Stimulated activated CD4-positive, alpha-beta T cell treated with anti-CD3 and anti-CD28 coated beads, Interleukin-1b, Interleukin-23, amount 100 ng/mL, for 48 hours (primary cell): ENCODE data around the gene CRELD2.

ENCODE experiments used
- DNase-seq: peaks from one replicate; pipeline ENCODE4 v3.0.0-alpha.2; 2020

CRELD2 gene

DNA sequence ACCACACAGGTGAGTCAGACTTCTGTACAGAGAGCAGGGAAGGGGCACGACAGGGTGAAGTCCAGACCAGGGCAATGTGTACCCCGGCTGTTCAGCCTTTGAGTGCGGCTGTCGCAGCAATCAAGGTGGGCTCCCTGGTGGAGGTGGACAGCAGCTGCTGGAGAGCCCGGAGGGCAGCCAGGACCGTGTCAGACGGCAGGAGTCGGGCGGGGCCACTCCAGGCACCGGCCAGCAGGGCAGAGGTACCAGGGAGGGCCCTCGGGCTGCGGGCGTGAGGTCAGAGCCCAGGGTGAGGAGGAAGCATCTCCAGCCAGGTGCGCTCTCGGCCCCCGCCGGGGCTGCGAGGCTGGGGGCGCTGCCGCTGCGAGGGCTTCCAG lies 41.3 kb downstream of the CRELD2 start:
- no peak for DNase-seq

DNA sequence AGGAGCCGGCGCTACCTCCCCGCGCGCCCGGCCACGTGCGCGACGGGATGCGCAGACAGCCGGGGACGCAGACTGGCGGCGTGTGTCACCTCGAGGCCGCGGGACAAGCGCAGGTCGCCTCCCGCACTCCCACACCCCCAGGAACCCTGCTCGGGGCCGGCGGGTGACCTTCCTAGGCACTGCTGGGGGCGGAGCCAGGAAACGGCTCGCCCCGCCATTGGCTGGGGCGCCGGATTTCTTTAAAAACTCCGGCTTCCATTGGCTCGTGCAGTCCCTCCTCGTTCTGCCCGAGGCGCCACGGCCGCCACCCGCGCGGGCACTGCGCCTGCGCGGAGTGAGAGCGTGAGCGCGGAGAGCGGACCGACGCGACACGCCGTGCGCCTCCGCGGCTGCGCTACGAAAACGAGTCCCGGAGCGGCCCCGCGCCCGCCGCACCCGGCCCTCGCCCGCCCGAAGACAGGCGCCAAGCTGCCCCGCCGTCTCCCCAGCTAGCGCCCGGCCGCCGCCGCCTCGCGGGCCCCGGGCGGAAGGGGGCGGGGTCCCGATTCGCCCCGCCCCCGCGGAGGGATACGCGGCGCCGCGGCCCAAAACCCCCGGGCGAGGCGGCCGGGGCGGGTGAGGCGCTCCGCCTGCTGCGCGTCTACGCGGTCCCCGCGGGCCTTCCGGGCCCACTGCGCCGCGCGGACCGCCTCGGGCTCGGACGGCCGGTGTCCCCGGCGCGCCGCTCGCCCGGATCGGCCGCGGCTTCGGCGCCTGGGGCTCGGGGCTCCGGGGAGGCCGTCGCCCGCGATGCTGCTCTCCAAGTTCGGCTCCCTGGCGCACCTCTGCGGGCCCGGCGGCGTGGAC lies 41.9 kb downstream of the CRELD2 start, which contains the start of gene PIM3:
TSS of gene PIM3 (plus strand) at position 614 of the 846 bp plus-strand sequence. CDS start at position 790, 176 bp downstream.
- peak; percentile 95 for DNase-seq

DNA sequence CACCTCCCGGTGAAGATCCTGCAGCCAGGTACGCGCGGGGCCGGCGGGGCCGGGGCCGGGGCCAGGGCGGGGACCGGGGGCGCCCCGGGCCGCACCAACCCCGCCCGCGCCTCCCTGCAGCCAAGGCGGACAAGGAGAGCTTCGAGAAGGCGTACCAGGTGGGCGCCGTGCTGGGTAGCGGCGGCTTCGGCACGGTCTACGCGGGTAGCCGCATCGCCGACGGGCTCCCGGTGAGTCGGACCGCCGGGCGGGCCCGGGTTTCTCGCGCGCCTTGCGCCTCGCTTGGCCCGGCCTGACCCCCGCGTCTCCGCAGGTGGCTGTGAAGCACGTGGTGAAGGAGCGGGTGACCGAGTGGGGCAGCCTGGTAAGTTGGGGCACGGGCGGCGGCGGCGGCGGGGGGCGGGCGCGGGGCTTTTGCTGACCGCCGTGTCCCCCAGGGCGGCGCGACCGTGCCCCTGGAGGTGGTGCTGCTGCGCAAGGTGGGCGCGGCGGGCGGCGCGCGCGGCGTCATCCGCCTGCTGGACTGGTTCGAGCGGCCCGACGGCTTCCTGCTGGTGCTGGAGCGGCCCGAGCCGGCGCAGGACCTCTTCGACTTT lies 42.7 kb downstream of the CRELD2 start:
- DNase-seq = no peak

DNA sequence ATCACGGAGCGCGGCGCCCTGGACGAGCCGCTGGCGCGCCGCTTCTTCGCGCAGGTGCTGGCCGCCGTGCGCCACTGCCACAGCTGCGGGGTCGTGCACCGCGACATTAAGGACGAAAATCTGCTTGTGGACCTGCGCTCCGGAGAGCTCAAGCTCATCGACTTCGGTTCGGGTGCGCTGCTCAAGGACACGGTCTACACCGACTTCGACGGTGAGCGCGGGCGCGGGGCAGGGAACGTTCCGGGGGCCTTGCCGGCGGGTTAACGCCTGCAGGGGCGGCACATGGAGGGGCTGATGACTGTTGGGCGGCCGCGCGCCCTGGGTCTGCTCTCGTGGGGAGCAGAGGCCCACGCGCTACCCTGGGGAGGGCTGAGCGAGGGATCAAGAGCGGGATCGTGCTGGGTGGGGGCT lies 43.2 kb downstream of the CRELD2 start:
- DNase-seq = no peak

DNA sequence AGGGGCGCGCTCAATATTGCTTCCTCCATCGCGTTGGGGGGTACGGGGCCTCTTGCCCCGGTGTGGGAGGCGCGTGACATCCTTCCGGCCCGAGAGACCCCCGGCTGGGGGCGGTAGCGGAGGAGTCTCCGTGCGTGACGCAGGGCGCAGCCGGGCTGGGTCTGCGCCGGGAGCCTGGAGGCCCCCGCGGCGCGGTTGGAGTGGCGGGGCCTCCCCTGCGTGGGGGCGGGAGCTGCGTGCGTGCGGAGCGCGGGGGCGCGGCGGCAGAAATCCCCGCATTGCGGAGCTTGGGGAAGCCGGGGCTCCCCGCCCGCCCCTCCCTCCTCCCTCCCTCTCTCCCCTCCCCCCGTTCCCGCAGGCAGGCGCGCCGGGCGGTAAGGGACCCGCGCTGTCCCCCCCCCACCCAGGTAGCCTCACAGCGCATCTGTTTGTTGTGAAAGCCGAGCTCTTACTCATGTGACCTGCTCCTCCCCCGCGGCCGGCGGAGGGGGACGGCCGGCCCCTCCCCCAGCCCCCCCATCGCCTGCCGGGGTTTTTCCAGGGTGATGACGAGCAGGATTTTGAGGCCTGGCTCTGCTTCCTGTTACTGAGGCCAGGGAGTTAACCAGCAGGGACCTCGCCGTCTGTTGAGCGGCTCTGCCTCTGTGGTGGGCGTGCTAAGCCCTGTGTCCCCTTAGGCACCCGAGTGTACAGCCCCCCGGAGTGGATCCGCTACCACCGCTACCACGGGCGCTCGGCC lies 43.7 kb downstream of the CRELD2 start:
- peak; percentile 89 for DNase-seq

DNA sequence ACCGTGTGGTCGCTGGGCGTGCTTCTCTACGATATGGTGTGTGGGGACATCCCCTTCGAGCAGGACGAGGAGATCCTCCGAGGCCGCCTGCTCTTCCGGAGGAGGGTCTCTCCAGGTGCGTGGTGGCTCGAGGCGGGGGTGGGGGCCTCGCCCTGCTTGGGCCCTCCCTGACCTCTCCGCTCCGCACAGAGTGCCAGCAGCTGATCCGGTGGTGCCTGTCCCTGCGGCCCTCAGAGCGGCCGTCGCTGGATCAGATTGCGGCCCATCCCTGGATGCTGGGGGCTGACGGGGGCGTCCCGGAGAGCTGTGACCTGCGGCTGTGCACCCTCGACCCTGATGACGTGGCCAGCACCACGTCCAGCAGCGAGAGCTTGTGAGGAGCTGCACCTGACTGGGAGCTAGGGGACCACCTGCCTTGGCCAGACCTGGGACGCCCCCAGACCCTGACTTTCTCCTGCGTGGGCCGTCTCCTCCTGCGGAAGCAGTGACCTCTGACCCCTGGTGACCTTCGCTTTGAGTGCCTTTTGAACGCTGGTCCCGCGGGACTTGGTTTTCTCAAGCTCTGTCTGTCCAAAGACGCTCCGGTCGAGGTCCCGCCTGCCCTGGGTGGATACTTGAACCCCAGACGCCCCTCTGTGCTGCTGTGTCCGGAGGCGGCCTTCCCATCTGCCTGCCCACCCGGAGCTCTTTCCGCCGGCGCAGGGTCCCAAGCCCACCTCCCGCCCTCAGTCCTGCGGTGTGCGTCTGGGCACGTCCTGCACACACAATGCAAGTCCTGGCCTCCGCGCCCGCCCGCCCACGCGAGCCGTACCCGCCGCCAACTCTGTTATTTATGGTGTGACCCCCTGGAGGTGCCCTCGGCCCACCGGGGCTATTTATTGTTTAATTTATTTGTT lies 44.6 kb downstream of the CRELD2 start:
- peak; percentile 6 for DNase-seq

DNA sequence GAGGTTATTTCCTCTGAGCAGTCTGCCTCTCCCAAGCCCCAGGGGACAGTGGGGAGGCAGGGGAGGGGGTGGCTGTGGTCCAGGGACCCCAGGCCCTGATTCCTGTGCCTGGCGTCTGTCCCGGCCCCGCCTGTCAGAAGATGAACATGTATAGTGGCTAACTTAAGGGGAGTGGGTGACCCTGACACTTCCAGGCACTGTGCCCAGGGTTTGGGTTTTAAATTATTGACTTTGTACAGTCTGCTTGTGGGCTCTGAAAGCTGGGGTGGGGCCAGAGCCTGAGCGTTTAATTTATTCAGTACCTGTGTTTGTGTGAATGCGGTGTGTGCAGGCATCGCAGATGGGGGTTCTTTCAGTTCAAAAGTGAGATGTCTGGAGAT lies 45.2 kb downstream of the CRELD2 start:
- peak; percentile 1 for DNase-seq

DNA sequence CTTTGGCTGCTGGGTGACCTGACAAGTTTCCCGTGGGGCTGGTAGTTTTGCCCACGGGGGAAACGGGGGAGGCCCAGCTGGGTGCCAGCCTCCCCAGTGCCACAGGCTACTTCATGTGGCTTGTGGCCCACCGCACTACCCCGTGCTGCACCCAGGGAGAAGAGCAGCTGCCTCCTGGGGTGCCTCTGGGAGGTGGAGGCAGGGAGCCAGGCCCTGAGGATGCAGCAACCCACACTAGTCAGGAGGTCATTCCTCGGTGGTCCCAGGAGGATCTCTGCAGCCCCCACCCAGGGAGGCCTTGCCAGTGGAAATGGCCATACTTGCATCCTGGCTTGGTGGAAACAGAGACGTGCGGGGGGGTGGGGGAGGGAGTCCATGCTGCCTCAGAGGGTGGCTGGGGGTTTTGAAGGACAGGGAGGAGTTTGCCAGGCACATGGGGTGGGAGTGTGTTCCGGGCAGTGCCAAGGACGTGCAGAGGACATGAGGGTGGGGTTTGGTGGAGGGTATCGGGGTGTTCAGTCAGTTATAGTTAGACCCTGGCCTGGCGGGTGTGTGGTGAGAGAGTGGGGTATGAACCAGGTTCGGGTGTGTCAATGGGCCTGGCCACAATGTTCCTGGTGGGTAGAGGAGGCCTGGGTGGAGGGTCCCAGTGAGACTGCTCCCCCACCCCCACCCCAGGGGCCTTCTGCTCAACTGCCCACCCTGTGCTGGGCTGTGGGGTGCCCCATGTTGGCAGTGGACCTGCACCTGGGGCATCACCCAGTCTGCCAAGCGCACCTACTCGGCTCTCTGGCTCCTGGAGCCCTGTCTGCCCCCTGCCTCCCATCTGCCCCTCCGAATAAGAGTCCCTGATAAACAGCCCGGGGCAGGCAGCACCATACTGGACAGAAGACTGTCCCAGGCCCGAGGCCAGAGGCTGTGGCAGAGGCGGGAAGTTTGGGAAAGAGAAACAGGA lies 46.0 kb downstream of the CRELD2 start:
- peak; percentile 8 for DNase-seq

DNA sequence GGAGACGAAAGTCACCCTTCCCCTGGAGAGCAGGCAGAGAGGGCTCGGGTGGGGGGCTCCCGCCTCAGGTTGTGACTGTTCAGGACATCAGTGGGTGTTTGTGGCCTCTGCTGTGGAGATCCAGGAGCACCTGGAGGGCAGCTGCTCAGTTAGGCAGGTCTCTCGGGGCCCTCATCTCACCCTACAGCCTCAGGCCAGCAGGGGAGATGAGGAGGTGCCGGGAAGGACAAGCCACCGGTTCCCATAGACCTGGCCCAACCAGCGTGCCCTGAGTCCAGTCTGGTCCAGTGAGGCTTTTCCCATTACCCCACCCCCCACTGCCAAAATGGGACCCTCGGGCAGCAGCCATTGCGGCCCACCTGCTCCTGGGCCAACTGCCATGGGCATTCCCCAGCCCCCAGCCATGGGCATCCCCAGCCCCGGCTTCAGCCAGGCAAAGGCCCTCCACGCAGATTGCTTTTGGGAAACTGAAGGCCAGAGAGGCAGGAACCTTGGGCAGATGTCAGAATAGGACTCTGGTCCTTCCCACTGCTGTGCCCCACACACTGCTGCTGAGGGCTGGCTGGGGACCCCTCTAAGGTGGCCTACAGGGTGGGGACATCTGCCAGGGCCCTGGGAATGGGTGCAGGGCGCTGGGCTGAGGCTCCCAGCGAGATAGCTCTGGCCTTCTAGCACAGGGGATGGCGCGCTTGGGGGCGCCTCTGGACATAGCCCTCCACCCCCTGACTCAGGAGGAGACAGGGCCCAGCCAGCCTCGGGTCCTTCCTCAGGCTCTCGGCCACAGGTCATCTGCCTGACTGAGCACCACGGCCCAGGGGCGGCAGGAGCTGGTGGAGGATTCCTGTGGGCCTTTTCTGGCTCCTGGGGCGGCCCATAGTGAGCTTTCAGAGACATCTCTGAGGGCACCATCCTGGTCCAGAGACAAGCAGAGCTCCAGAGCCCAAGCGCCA lies 46.9 kb downstream of the CRELD2 start:
- peak; percentile 2 for DNase-seq

DNA sequence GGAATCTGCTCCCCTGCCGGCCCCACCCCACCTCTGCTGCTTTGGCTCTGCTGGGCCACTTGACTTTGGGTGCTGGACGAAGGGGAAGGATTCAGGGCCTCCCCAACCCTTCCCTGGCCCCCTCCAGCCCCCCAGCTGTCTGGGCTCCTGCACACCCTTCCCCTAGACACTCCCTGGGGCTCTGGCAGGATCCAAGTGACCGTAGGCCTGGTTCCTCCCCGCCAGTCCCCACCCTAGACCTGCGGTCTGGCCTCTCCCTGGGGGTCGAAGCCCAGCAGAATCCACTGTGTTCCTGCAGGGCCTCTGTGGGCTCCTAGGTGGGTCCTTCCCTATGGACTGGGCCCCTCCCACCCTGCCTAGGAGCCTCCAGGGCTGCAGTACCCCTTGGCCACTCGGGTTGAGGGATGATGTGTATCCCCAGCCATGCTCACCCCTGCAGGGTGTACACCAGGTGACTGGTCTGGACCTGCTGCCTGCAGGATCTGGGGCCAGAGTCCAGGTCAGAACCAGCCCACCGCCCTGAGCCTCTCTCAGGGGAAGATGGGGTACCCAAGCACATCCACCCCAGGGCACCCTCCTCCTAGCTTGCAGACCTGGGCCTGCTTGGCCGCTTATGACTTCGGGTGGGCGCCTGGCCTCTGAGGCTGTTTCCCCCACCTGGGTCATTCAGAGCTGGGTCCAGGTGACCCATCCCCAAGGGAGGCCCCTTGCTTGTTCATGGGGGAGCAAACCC lies 47.8 kb downstream of the CRELD2 start:
- DNase-seq = peak; percentile 8

DNA sequence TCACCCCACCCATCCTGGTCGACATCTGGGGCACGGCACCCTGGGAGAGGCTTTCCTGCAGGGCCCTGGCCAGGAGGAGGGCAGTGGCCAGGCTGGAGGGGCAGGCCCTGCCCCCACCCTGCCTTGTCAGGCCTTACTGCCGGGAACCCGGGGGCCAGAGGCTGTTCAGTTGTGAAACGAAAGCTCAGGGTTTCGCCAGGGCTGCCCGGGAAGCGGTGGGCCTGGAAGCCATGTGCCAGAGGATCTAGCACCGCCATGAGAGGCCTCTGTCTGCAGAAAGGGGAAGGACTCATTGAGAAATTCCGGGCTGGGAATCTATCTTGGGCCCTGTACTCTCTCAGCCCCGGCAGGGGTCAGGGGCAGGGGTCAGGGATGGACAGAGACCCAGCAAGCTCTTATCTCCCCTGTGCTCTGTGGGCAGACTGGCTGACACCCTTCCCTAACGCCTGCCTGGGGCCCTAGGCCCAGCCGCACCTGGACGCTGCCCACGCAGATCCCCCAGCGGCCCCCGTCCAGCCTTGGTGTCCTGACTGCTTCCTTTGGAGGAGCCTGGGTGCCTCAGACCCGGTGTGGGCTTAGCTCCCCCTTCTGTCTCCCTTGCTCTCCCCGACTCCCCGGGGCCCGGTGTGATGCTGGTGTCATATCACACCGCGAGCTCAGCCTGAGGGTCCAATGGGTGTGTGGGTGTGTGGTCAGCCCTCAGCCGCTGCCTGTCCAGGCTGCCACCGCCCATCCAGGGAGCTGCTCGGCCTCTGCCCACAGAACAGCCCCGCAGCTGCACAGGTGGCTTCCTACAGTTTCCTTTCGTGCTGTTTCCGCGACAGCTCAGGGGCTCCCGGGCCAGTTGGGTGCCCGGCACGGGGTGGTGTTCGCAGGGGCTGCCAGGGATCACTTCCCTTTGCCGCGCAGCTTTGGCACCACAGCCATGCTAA lies 48.6 kb downstream of the CRELD2 start:
- peak; percentile 19 for DNase-seq

DNA sequence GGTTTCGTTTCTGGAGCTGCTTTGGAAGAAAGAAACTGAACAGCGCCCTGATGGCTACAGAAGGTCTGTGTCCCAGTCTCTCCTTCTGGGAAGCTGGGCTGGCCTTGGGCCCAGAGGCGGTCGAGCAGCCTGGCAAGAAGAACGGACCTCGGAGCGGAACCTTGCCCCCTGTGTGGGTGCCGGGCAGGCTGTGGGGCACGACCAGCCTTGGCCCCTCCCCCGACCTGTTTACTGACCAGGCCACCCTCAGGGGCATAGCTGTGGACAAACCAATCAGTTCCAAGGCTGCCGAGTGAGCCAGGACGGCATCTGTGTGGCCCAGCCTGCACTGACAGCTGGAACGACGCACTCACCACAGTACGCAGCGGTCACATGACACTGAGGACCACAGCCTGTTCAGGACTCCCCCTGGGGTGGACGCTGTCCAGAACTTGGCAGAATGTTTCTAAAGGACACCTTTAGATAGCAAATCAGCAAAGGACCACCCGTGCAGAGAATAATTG lies 49.3 kb downstream of the CRELD2 start:
- DNase-seq = peak; percentile 7

DNA sequence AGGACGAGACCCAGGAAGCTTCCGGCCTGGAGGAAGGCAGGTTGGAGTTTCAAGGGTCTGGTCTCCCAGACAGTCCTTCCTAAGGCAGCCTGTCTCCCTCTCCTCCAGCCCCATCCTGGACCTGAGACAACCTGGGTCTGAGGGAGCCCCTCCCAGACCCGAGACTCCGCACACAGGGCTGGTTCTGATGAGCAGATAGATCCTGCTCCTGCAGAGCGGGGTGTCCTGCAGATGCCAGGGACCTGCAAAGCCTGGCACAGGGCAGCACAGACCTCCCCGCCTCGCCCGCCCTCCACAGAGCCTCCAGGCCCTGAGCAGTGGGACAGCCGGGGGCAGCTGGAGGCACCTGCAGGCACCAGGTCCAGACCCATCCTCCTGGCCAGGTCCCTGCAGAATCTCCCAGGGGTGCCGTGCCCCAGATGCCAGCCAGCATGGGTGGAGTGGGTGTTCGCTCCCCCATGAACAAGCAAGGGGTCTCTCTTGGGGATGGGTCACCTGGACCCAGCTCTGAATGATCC lies 49.9 kb downstream of the CRELD2 start:
- peak; percentile 8 for DNase-seq

DNA sequence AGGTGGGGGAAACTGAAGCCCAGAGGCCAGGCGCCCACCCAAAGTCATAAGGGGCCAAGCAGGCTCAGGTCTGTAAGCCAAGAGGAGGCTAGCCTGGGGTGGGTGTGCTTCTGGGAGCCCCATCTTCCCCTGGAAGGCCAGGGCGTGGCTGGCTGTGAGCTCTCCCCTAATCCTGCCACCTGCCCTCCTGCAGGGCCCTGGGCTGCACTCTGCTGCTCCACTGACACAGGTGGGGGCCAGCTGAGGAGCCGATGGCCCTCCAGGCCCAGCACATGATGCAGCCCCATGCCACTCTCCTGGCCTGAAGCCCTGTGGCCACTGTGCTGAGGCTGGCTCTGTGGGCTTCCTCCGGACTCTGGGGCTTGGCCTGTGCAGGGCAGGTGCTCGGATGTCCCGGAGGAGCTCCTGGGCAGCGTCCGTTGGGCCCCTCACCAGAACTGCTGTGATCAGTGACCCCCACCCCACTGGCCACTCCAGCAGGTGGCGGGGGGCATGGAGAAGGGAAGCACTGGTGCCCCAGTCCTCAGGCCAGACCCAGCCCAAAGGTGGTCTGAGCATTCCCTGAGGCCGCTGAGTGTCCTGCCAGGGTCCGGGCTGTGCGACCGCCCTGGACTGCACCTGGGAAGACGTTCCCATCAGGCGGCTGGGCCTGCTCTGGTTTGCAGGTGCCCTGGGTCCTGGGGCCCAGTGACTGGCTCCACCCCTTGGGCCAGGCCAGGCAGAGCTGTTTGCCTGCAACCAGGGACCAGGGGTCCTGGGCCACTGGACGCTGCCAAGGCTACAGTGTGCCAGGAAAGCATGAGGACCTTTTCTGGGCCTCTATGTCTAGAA lies 50.6 kb downstream of the CRELD2 start:
- peak; percentile 8 for DNase-seq

DNA sequence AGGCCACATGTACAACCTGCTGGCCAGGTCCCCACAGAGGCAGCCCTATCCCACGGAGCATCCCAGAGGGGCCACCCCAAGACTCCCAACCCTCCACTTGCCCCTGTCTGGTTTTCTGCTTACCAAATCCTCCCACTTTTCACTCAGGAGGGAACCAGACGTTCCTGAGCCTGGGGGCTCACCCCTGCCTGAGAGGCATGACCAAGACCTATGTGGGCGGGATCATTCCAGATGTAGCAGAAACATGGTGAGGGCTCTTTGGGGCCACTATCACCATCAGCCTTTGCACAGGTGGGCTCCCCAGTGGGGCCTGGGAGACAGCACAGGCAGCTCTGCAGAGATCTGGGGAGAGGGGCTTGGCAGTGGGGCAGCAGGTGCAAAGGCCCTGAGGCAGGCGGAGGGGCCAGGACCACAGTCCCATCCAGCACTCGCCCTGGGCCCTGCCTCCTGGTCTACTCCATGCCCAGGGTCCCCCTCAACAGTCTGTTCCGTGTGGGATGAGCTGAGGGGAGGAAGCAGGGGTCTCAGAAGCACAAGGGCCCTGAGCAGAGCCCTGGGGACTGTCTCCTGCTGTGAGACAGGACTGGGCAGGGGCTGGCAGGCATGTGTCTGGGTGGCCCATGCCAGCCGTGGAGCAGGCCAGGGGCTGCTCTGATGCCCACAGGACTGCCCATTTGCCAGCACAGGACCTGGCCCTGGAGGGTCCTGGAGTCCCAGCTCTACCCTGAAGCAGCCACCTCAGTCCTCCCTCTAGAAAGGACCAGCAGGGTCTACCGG lies 51.5 kb downstream of the CRELD2 start:
- peak; percentile 14 for DNase-seq
